H9 (cell line): ENCODE measurements around the gene RAB43. TPM values are rescaled to one million over a fixed set of nuclear protein-coding genes. Genes with fewer than 3 reads are reported as not detected.

Experiments used
- DNase-seq: peaks from one replicate; pipeline ENCODE4 v3.0.0-alpha.2; 2017
- H2AFZ ChIP-seq: one replicate; pipeline ENCODE4 v1.6.1; 2013; ENCODE audit warnings: mild to moderate bottlenecking, low read length, control low read depth, moderate library complexity
- H2AK5ac ChIP-seq: 2 replicates; pipeline ENCODE4 v1.6.1; 2013; ENCODE audit warnings: low read length, control low read depth, mixed read lengths; ENCODE audit not compliant: insufficient read length
- H2BK120ac ChIP-seq: one replicate; pipeline ENCODE4 v1.6.1; 2013; ENCODE audit warnings: low read depth, mild to moderate bottlenecking, low read length, control low read depth, inconsistent platforms; ENCODE audit not compliant: poor library complexity, severe bottlenecking
- H2BK12ac ChIP-seq: 2 replicates; pipeline ENCODE4 v1.6.1; 2013; ENCODE audit warnings: low read length, control low read depth, mixed read lengths, low read depth; ENCODE audit not compliant: insufficient read length
- H2BK15ac ChIP-seq: 2 replicates; pipeline ENCODE4 v1.6.1; 2013; ENCODE audit warnings: low read depth, low read length, control low read depth
- H2BK20ac ChIP-seq: one replicate; pipeline ENCODE4 v1.6.1; 2013; ENCODE audit warnings: low read depth, mild to moderate bottlenecking, low read length, control low read depth, inconsistent platforms; ENCODE audit not compliant: poor library complexity, severe bottlenecking
- H2BK5ac ChIP-seq: 2 replicates; pipeline ENCODE4 v1.6.1; 2013; ENCODE audit warnings: low read length, control low read depth, mixed read lengths; ENCODE audit not compliant: insufficient read length
- H3K14ac ChIP-seq: 2 replicates; pipeline ENCODE4 v1.6.1; 2013; ENCODE audit warnings: low read length, control low read depth; ENCODE audit not compliant: insufficient read depth
- H3K18ac ChIP-seq: 2 replicates; pipeline ENCODE4 v1.6.1; 2013; ENCODE audit warnings: low read depth, mild to moderate bottlenecking, mixed read lengths, low read length, control low read depth; ENCODE audit not compliant: insufficient read length
- H3K23ac ChIP-seq: 2 replicates; pipeline ENCODE4 v1.6.1; 2013; ENCODE audit warnings: low read length, control low read depth, mixed read lengths, low read depth; ENCODE audit not compliant: insufficient read length
- H3K23me2 ChIP-seq: 2 replicates; pipeline ENCODE4 v1.6.1; 2013; ENCODE audit warnings: low read depth, mild to moderate bottlenecking, mixed read lengths, low read length, control low read depth; ENCODE audit not compliant: insufficient read length, poor library complexity, severe bottlenecking
- H3K27ac ChIP-seq: 2 replicates; pipeline ENCODE4 v1.5.1; 2013; ENCODE audit warnings: low read length, control low read depth, mixed read lengths, low read depth; ENCODE audit not compliant: insufficient read length
- H3K27me3 ChIP-seq: 2 replicates; pipeline ENCODE4 v1.6.1; 2013; ENCODE audit warnings: low read length, control low read depth, inconsistent platforms; ENCODE audit not compliant: insufficient read depth
- H3K4ac ChIP-seq: 2 replicates; pipeline ENCODE4 v1.6.1; 2013; ENCODE audit warnings: low read depth, mild to moderate bottlenecking, control low read depth, inconsistent platforms, low read length, moderate library complexity
- H3K4me1 ChIP-seq: 2 replicates; pipeline ENCODE4 v1.6.1; 2013; ENCODE audit warnings: low read length, control low read depth, inconsistent platforms; ENCODE audit not compliant: insufficient read depth
- H3K4me2 ChIP-seq: 2 replicates; pipeline ENCODE4 v1.6.1; 2013; ENCODE audit warnings: low read length, control low read depth, mixed read lengths; ENCODE audit not compliant: insufficient read length, insufficient read depth
- H3K56ac ChIP-seq: 2 replicates; pipeline ENCODE4 v1.6.1; 2013; ENCODE audit warnings: low read depth, mild to moderate bottlenecking, mixed read lengths, low read length, control low read depth; ENCODE audit not compliant: insufficient read length
- H3K79me1 ChIP-seq: 2 replicates; pipeline ENCODE4 v1.6.1; 2013; ENCODE audit warnings: low read depth, mild to moderate bottlenecking, moderate library complexity, low read length, control low read depth, inconsistent platforms; ENCODE audit not compliant: insufficient read depth, poor library complexity, severe bottlenecking
- H3K79me2 ChIP-seq: 2 replicates; pipeline ENCODE4 v1.6.1; 2013; ENCODE audit warnings: low read length, control low read depth, inconsistent platforms; ENCODE audit not compliant: insufficient read depth
- H3K9ac ChIP-seq: 2 replicates; pipeline ENCODE4 v1.6.1; 2013; ENCODE audit warnings: low read length, control low read depth, mixed read lengths; ENCODE audit not compliant: insufficient read length; ENCODE audit errors: extremely low read depth
- H3K9me3 ChIP-seq: one replicate; pipeline ENCODE4 v1.6.1; 2013; ENCODE audit warnings: low read depth, low read length, inconsistent platforms; ENCODE audit not compliant: control insufficient read depth
- H3T11ph ChIP-seq: one replicate; pipeline ENCODE4 v1.6.1; 2013; ENCODE audit warnings: mild to moderate bottlenecking, low read length, control low read depth, inconsistent platforms
- H4K20me1 ChIP-seq: one replicate; pipeline ENCODE4 v1.6.1; 2013; ENCODE audit not compliant: control insufficient read depth, insufficient read length, insufficient read depth
- H4K5ac ChIP-seq: 2 replicates; pipeline ENCODE4 v1.6.1; 2013; ENCODE audit warnings: low read depth, mild to moderate bottlenecking, mixed read lengths, low read length, control low read depth; ENCODE audit not compliant: insufficient read length
- H4K8ac ChIP-seq: replicated peaks from 2 replicates; pipeline ENCODE4 v1.6.1; 2013; ENCODE audit warnings: low read length, control low read depth, mixed read lengths, low read depth; ENCODE audit not compliant: insufficient read length
- H4K91ac ChIP-seq: 2 replicates; pipeline ENCODE4 v1.6.1; 2013; ENCODE audit warnings: low read depth, mild to moderate bottlenecking, moderate library complexity, mixed read lengths, low read length, control low read depth; ENCODE audit not compliant: insufficient read length
- H3K27ac Mint-ChIP-seq, 3 experiments: 2 replicates in 2 of 3; 3 replicates in 1 of 3; pipeline ENCODE4 v1.8.0; 2020 to 2021; ENCODE audit warnings: mixed read lengths in 3 of 3, mild to moderate bottlenecking in 1 of 3, moderate library complexity in 1 of 3
- H3K27me3 Mint-ChIP-seq: 2 replicates; pipeline ENCODE4 v1.8.0; 2021; ENCODE audit warnings: low read depth, mild to moderate bottlenecking, moderate library complexity, mixed read lengths
- H3K36me3 Mint-ChIP-seq, 3 experiments: 2 replicates in 2 of 3; 3 replicates in 1 of 3; pipeline ENCODE4 v1.8.0; 2020 to 2021; ENCODE audit warnings: low read depth in 3 of 3, mixed read lengths in 3 of 3; ENCODE audit not compliant: insufficient read depth in 1 of 3
- H3K4me1 Mint-ChIP-seq, 2 experiments: 2 replicates each; pipeline ENCODE4 v1.8.0; 2020; ENCODE audit warnings: mixed read lengths in 2 of 2
- H3K4me3 Mint-ChIP-seq, 2 experiments: 2 replicates in 1 of 2; 3 replicates in 1 of 2; pipeline ENCODE4 v1.8.0; 2020 to 2021; ENCODE audit warnings: mild to moderate bottlenecking in 2 of 2, mixed read lengths in 2 of 2, moderate library complexity in 1 of 2
- H3K9me3 Mint-ChIP-seq, 2 experiments: 2 replicates in 1 of 2; 3 replicates in 1 of 2; pipeline ENCODE4 v1.8.0; 2020; ENCODE audit warnings: mild to moderate bottlenecking in 2 of 2, mixed read lengths in 2 of 2, moderate library complexity in 1 of 2
- CTCF ChIP-seq: fragments of 200-600 bp; sonication (generic); conservative IDR thresholded peaks from 3 replicates; pipeline ENCODE4 v1.8.0; 2021; ENCODE audit warnings: antibody characterized with exemption, mild to moderate bottlenecking
- WGBS: extraction: QIAGEN DNeasy Blood & Tissue Kit; methylation state at CpG from one replicate; pipeline ENCODE4 v1.1.7; 2013; ENCODE audit warnings: missing lambda C conversion rate, low lambda C conversion rate, mixed read lengths; ENCODE audit not compliant: insufficient read length; ENCODE audit errors: extremely low coverage; 5-methylcytosine and 5-hydroxymethylcytosine counted together
- total RNA-seq: library from RNA; stranded (reverse); gene quantifications from 2 replicates; pipeline ENCODE4 v1.2.1, GENCODE V29; 2021

The RAB43 gene
- total RNA-seq, 1 experiment from 2014 or later, result 13.6 TPM

GRCh38 chr3:129078510-129078909 lies 43.1 kb downstream of the RAB43 start:
- Histone ChIP-seq H2BK15ac (no peak overlapping the region), H3K4me1 (no peaks in the 10 kb centered on the region), H3K18ac (no peak overlapping the region), H2BK12ac (no peak overlapping the region), H2AK5ac (no peak overlapping the region), H3K9ac (no peak overlapping the region), H2BK5ac (no peak overlapping the region), H3T11ph (no peak overlapping the region), H4K5ac (no peak overlapping the region), H4K20me1 (no peaks in the 10 kb centered on the region), H3K4me2 (no peak overlapping the region), H3K56ac (no peak overlapping the region), H3K27ac (no peak overlapping the region), H3K4ac (no peak overlapping the region), H3K9me3 (no peaks in the 10 kb centered on the region), H4K91ac (no peak overlapping the region), H4K8ac (no peak overlapping the region), H3K79me1 (no peaks in the 10 kb centered on the region), H3K14ac (no peak overlapping the region), H3K27me3 (no peaks in the 10 kb centered on the region), H3K79me2 (no peaks in the 10 kb centered on the region), H2BK120ac (no peak overlapping the region), H2BK20ac (no peak overlapping the region), H2AFZ (no peak overlapping the region), H3K23me2 (no peaks in the 10 kb centered on the region), H3K23ac (no peak overlapping the region)
- no peaks in the 10 kb centered on the region; a peak in 1 of 5 replicates for H3K9me3 Mint-ChIP-seq
- DNase-seq, result no peak
- no peak overlapping the region for H3K27ac Mint-ChIP-seq
- no peaks in the 10 kb centered on the region for H3K36me3 Mint-ChIP-seq
- no peak overlapping the region for H3K4me3 Mint-ChIP-seq
- no peak for TF ChIP-seq CTCF
- H3K27me3 Mint-ChIP-seq, result peaks cover 8% of the 10 kb centered on the region
- no peaks in the 10 kb centered on the region for H3K4me1 Mint-ChIP-seq
- WGBS, result no CpG with 5 or more reads among the region's 8 CpGs
